Left ventricle myocardium superior (tissue), 1 donor: Measurements from ENCODE around the gene ATP2C2. TPM values are rescaled to one million over a fixed set of nuclear protein-coding genes. Genes with fewer than 3 reads are reported as not detected.

Experiments used
- ATAC-seq: fragments of 200-7000 bp; cut with Tn5 transposase; one replicate; pipeline ENCODE4 v1.9.1; 2020; ENCODE audit warnings: mild to moderate bottlenecking, moderate library complexity
- DNase-seq: peaks from one replicate; pipeline ENCODE4 v3.0.0-alpha.2; 2020
- intact Hi-C: fragments of 100-400 bp; cut with micrococcal nuclease; formaldehyde crosslinking; loops from one replicate; pipeline ENCODE4 v1.11.0; 2022
- total RNA-seq: library from RNA; stranded (reverse); fragmentation: NEBNext Ultra II Directional; extraction: Animal tissue kit (Norgen Biotek cat#: 25700); gene quantifications from one replicate; pipeline ENCODE4 v1.2.1, GENCODE V29; 2021
- donor health status: DM: no; HTN: yes; CAD: no; lungs with severe emphysema.

Gene ATP2C2
- total RNA-seq, 1 donor from 2014 or later = not detected

GRCh38 chr16:84459941-84460405 lies 91.6 kb downstream of the ATP2C2 start:
- DNase-seq (no peak), ATAC-seq (peak; percentile 52)
- intact Hi-C loops = no loop called here

- DNase-seq = no peak
- intact Hi-C loops = no loop called here
- ATAC-seq = no peak
Observed at GRCh38 chr16:84460406-84461028, 92.2 kb downstream of the ATP2C2 start.

GRCh38 chr16:84461029-84461412 lies 92.7 kb downstream of the ATP2C2 start:
- intact Hi-C loops = no loop called here
- no peak for DNase-seq
- no peak for ATAC-seq

- DNase-seq = no peak
- no peak for ATAC-seq
- intact Hi-C loops = no loop called here
Observed at GRCh38 chr16:84461413-84462295, 93.3 kb downstream of the ATP2C2 start.

- intact Hi-C loops = no loop called here
- no peak for ATAC-seq
- no peak for DNase-seq
Observed at GRCh38 chr16:84462296-84463210, 94.2 kb downstream of the ATP2C2 start.

GRCh38 chr16:84463221-84463620 lies 94.9 kb downstream of the ATP2C2 start:
- intact Hi-C loops = no loop called here
- no peak for ATAC-seq
- no peak for DNase-seq

- intact Hi-C loops = no loop called here
- DNase-seq = no peak
- no peak for ATAC-seq
Observed at GRCh38 chr16:84464116-84464515, 95.8 kb downstream of the ATP2C2 start.

- ATAC-seq (no peak), DNase-seq (peak; percentile 1)
- intact Hi-C loops = no loop called here
Observed at GRCh38 chr16:84465154-84465553, 96.8 kb downstream of the ATP2C2 start.

GRCh38 chr16:84466692-84467091 lies 98.4 kb downstream of the ATP2C2 start:
- DNase-seq = no peak
- ATAC-seq = no peak
- intact Hi-C loops = no loop called here

GRCh38 chr16:84467256-84467655 lies 98.9 kb downstream of the ATP2C2 start:
- intact Hi-C loops = no loop called here

GRCh38 chr16:84467709-84468108 lies 99.4 kb downstream of the ATP2C2 start:
- intact Hi-C loops = no loop called here

More at GRCh38 chr16:84467256-84467655, 98.9 kb downstream of the ATP2C2 start:
- no peak for ATAC-seq
- DNase-seq = no peak

GRCh38 chr16:84471316-84471715 lies 103.0 kb downstream of the ATP2C2 start:
- DNase-seq (peak; percentile 14), ATAC-seq (no peak)
- intact Hi-C loops = no loop called here

More at GRCh38 chr16:84467709-84468108, 99.4 kb downstream of the ATP2C2 start:
- DNase-seq (no peak), ATAC-seq (no peak)

- DNase-seq (no peak), ATAC-seq (no peak)
- intact Hi-C loops = no loop called here
Observed at GRCh38 chr16:84471966-84472365, 103.6 kb downstream of the ATP2C2 start.

GRCh38 chr16:84475643-84476240 lies 107.4 kb downstream of the ATP2C2 start:
- no peak for ATAC-seq
- intact Hi-C loops = no loop called here
- no peak for DNase-seq

GRCh38 chr16:84476401-84476800 lies 108.1 kb downstream of the ATP2C2 start:
- ATAC-seq (no peak), DNase-seq (no peak)
- intact Hi-C loops = no loop called here

GRCh38 chr16:84477661-84478060 lies 109.3 kb downstream of the ATP2C2 start:
- no peak for DNase-seq
- intact Hi-C loops = no loop called here
- no peak for ATAC-seq

- intact Hi-C loops = no loop called here
- DNase-seq (no peak), ATAC-seq (no peak)
Observed at GRCh38 chr16:84478172-84478947, 110.0 kb downstream of the ATP2C2 start.

GRCh38 chr16:84479716-84480450 lies 111.5 kb downstream of the ATP2C2 start:
- DNase-seq (no peak), ATAC-seq (no peak)
- intact Hi-C loops = loop anchor here (10.0 kb wide), 1 partner anchor 205 kb away; no protein-coding TSS in a partner anchor
